Memory B cell (primary cell): ENCODE data around the gene TRPV5.

ENCODE experiments used
- ATAC-seq: fragments of 150-1000 bp; cut with Tn5 transposase; 2 replicates; pipeline ENCODE4 v1.10.0; 2021; ENCODE audit warnings: low read depth, mild to moderate bottlenecking, moderate library complexity
- DNase-seq, 2 donors: peaks; one replicate each; pipeline ENCODE4 v3.0.0; 2022; ENCODE audit warnings: low spot score in 2 of 2
- H3K27ac Mint-ChIP-seq: one replicate; pipeline ENCODE4 v1.8.0; 2022; ENCODE audit warnings: mild to moderate bottlenecking, moderate library complexity, mixed read lengths
- H3K27me3 Mint-ChIP-seq: one replicate; pipeline ENCODE4 v1.8.0; 2022; ENCODE audit warnings: mixed read lengths
- H3K36me3 Mint-ChIP-seq: one replicate; pipeline ENCODE4 v1.8.0; 2022; ENCODE audit warnings: mild to moderate bottlenecking, mixed read lengths
- H3K4me1 Mint-ChIP-seq: one replicate; pipeline ENCODE4 v1.8.0; 2022; ENCODE audit warnings: mixed read lengths
- H3K4me3 Mint-ChIP-seq: one replicate; pipeline ENCODE4 v1.8.0; 2022; ENCODE audit warnings: mild to moderate bottlenecking, moderate library complexity, mixed read lengths
- H3K9me3 Mint-ChIP-seq: one replicate; pipeline ENCODE4 v1.8.0; 2022; ENCODE audit warnings: mixed read lengths

Gene TRPV5

DNA sequence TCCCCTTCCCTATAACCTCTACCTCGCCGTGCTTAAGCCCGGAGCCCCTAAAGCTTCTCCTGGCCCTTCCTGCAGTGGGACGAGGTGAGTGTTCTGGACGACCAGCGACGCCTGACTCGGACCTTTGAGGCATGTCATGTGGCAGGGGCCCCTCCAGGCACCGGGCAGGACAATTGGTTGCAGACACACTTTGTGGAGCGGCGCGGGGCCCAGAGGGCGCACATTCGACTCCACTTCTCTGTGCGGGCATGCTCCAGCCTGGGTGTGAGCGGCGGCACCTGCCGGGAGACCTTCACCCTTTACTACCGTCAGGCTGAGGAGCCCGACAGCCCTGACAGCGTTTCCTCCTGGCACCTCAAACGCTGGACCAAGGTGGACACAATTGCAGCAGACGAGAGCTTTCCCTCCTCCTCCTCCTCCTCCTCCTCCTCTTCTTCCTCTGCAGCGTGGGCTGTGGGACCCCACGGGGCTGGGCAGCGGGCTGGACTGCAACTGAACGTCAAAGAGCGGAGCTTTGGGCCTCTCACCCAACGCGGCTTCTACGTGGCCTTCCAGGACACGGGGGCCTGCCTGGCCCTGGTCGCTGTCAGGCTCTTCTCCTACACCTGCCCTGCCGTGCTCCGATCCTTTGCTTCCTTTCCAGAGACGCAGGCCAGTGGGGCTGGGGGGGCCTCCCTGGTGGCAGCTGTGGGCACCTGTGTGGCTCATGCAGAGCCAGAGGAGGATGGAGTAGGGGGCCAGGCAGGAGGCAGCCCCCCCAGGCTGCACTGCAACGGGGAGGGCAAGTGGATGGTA is 69.5 kb downstream of the TRPV5 start:
- Mint-ChIP-seq H3K4me1 (peaks cover 12% of the 10 kb centered on the region), H3K36me3 (peaks cover 35% of the 10 kb centered on the region), H3K4me3 (no peak overlapping the region), H3K27me3 (no peaks in the 10 kb centered on the region), H3K9me3 (no peaks in the 10 kb centered on the region), H3K27ac (no peak overlapping the region)
- no peak for ATAC-seq
- no peak for DNase-seq

DNA sequence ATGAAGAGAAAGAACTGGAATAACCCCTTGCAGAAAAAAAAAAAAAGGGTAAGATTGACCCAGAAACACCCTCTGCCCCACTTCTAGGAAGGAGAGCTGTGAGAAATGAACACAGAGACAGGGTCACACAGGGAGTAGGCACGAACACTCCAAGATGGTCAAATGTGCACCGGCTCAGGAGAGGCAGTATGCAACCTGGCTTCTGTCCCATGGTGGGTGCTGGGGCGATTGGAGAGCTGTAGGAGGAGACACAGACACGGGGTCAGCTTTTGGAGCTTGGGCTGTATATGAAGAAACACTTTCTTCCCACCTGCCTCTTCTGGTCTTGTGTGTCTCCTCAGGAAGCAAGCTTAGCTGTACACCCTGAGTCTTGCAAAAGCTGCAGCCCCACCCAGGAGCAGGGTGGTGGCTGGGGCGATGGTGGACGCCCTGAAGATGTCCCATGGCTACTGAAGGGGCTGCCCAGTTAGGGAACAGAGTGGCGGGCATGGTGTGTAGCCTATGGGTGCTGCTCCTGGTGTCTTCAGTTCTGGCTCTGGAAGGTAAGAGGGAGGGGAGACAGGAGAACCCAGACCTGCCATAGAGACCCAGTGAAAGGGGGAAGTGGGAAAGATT is 70.7 kb downstream of the TRPV5 start:
- Mint-ChIP-seq H3K4me1 (peaks cover 12% of the 10 kb centered on the region), H3K27me3 (no peaks in the 10 kb centered on the region), H3K4me3 (no peak overlapping the region), H3K9me3 (no peaks in the 10 kb centered on the region), H3K36me3 (peaks cover 32% of the 10 kb centered on the region), H3K27ac (peak overlapping the region; percentile 61)
- ATAC-seq, result no peak
- DNase-seq, result no peak

DNA sequence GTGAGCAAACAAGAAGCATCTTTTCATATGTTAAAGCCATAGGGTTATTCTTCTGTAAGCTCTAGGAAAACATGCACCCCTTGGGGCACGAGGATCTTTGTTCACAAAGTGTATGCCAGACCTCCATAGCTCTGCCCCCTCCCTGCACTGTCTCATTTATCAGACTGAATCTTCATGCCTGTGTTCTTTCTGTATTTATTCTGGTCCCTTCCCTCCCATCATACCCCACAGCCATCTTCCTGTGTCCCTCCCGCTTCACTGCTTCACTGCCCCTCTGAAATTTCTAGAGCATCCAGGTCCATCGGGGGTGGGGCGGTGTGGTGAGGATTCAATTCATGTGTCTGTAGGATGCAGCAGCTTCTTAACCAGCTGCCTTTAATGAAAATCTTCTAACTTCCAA is 71.2 kb downstream of the TRPV5 start:
- ATAC-seq (no peak), DNase-seq (no peak)
- H3K4me3 Mint-ChIP-seq, result no peak overlapping the region
- H3K9me3 Mint-ChIP-seq, result no peaks in the 10 kb centered on the region
- H3K4me1 Mint-ChIP-seq, result peaks cover 15% of the 10 kb centered on the region
- peak overlapping the region; percentile 61 for H3K27ac Mint-ChIP-seq
- no peaks in the 10 kb centered on the region for H3K27me3 Mint-ChIP-seq
- peaks cover 30% of the 10 kb centered on the region for H3K36me3 Mint-ChIP-seq

DNA sequence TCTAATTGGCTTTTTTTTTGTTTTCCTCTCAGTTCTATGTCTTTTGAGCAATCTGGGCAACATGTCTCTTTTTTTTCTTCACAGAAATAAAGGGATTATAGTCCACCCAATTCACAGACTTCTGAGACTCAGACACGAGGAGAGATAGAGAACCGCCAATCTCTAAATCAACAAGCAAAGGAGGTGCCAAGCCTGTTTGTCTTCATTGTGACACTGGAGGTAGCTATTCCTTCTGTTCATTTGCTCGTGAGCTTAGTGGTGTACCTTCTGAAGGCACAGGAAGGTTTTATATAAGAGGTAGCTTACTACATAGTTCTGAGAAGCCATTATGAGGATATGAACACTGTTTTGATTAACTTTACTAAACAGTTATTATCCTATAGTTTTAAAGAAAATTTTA is 72.6 kb downstream of the TRPV5 start:
- Mint-ChIP-seq H3K4me1 (peaks cover 20% of the 10 kb centered on the region), H3K36me3 (peaks cover 24% of the 10 kb centered on the region), H3K4me3 (no peak overlapping the region), H3K27me3 (no peaks in the 10 kb centered on the region), H3K27ac (no peak overlapping the region), H3K9me3 (no peaks in the 10 kb centered on the region)
- DNase-seq (no peak), ATAC-seq (no peak)

DNA sequence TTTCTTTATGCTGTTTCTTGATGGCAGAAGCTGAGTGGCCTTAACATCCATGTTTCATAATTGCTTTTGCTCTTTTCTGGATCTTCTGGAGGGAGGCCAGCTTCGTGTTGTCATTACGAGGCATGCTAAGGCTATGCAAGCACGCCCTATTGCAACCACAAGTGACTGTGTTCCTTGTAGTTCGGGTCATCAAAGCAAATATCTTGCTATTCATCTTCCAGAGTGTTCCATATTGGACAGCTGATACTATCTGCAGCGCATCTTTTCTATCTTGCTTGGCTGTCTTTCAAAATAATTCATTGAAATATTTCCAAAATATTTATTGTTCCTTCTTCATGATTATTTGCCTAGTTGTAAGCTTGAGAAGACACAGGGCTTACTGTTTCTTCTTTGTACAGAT is 73.7 kb downstream of the TRPV5 start:
- H3K4me1 Mint-ChIP-seq, result peaks cover 24% of the 10 kb centered on the region
- no peak overlapping the region for H3K4me3 Mint-ChIP-seq
- peaks cover 23% of the 10 kb centered on the region for H3K36me3 Mint-ChIP-seq
- H3K9me3 Mint-ChIP-seq, result no peaks in the 10 kb centered on the region
- ATAC-seq, result no peak
- no peak for DNase-seq
- H3K27me3 Mint-ChIP-seq, result no peaks in the 10 kb centered on the region
- no peak overlapping the region for H3K27ac Mint-ChIP-seq

DNA sequence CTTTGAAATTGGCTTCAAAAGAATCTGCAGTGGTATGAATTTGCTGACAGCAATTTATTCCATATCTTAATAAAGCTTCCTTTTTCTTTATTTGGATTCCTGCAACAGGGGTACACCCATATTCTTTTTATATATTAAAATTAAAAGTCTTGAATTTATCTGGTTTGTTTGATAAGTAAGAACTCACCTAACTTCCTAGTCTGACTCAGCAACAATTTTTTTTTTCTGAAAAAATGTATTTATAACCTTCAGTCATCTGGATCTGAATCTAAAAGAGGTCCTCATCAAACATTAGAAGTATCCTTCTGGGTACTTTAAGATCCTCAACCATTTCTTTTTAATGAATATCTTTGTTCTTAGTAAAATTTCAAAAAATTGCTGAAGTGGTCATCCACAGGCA is 74.1 kb downstream of the TRPV5 start:
- Mint-ChIP-seq H3K4me1 (peaks cover 24% of the 10 kb centered on the region), H3K36me3 (peaks cover 20% of the 10 kb centered on the region), H3K4me3 (no peak overlapping the region), H3K27me3 (no peaks in the 10 kb centered on the region), H3K9me3 (no peaks in the 10 kb centered on the region), H3K27ac (no peak overlapping the region)
- DNase-seq, result no peak
- no peak for ATAC-seq
